Endothelial cell of umbilical vein (primary cell): ENCODE measurements around the gene PCSK6.

Experiments used
- CTCF ChIP-seq, 2 donors: IDR thresholded peaks; 1 replicate in 1 of 2; 2 replicates in 1 of 2; pipeline ENCODE4 v1.5.1; 2011; ENCODE audit warnings: low read length in 2 of 2, mild to moderate bottlenecking in 2 of 2, moderate library complexity in 2 of 2, control low read depth in 1 of 2, inconsistent platforms in 1 of 2, low read depth in 1 of 2; ENCODE audit not compliant: insufficient read depth in 1 of 2; ENCODE audit errors: extremely low read depth in 1 of 2
- EZH2 ChIP-seq: IDR thresholded peaks from 2 replicates; pipeline ENCODE4 v1.6.1; 2012; ENCODE audit warnings: borderline replicate concordance, low read depth, mild to moderate bottlenecking, moderate library complexity, low read length, inconsistent platforms; ENCODE audit not compliant: severe bottlenecking
- POLR2A ChIP-seq: IDR thresholded peaks from 2 replicates; pipeline ENCODE4 v1.6.1; 2012; ENCODE audit warnings: low read depth, mild to moderate bottlenecking, control low read depth, low read length
- POLR2AphosphoS5 ChIP-seq: IDR thresholded peaks from 2 replicates; pipeline ENCODE4 v1.6.1; 2012; ENCODE audit warnings: low read depth, mild to moderate bottlenecking, control low read depth, low read length, moderate library complexity; ENCODE audit not compliant: insufficient read depth

- TF ChIP-seq CTCF (IDR thresholded peaks at IDR 0.05; ENCODE audit: extremely low read depth in 1 of 2, insufficient read depth in 1 of 2, low read depth in 1 of 2, low read length in 2 of 2) = no peak
- TF ChIP-seq POLR2AphosphoS5 = no peak
- no peak for TF ChIP-seq POLR2A
- no peak for TF ChIP-seq EZH2
Measured at GRCh38 chr15:101376615-101377395, 112.7 kb downstream of the PCSK6 start.
